GM21360 (cell line): ENCODE data around the gene GBF1.

Experiments used
- ATAC-seq: cut with Tn5 transposase; IDR thresholded peaks from one replicate; pipeline ENCODE4 v1.9.1; 2021; ENCODE audit warnings: mild to moderate bottlenecking, moderate library complexity; ENCODE audit not compliant: unreplicated experiment

The GBF1 gene

DNA sequence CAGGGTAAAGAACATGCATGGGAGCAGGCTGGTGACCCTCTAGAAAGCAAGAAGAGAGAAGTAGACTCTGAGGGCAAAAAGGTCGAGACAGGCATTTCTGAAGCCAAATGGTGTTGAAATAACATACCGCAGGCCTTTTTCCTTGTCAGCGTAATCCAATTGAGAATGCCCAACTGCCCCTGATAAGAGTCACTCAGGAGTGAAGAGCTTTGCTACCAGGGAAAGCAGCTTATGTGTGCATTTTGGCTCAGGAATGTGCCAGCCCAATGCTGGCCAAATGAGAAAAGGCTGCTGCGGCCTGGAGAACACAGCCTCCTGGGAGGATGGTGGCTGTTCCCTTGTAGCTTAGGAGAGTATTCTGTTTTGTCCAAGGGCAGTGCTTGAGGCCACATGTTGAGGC, 88.8 kb downstream of the GBF1 start:
- ATAC-seq: no peak

DNA sequence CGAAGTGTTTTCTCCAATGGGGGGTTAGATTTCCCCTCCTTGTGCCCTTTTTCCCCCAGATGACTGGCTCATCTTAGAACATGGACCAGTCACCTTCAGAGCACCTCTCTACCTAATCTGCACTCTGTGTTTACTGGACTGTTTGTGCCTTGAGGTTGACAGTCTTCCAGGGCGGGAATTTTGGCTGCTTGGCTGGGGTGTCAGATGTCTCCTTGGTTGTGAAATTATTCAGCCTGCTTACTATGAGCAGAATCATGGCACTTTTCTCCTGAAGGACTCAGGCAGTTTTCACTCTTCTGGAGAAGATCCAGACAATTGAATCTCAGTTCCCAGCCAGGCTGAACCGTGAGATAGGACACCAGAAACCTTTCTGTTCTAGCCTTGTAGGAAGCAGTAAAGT, 89.9 kb downstream of the GBF1 start:
- ATAC-seq: no peak

GRCh38 chr10:102341038-102341688, 95.8 kb downstream of the GBF1 start:
- no peak for ATAC-seq

DNA sequence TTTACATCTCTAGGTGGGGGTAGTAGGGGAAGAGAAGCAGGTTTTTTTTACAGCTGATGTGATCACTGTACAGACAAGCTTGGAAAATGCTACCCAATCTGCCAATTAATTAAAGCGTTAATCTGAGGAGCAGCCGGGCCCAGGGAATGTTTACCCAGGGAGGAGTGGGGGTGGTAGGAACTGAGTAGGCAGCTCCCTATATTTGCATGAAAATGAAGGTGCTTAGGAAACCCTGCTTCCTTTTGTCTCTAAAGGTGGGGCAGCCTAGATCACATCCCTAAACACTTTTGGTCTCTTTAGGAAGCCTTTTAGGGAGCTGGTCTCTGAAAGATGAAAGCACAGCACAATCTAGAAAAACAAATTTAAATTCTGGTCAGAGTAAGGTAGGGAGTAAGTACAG, 97.1 kb downstream of the GBF1 start:
- ATAC-seq: no peak

DNA sequence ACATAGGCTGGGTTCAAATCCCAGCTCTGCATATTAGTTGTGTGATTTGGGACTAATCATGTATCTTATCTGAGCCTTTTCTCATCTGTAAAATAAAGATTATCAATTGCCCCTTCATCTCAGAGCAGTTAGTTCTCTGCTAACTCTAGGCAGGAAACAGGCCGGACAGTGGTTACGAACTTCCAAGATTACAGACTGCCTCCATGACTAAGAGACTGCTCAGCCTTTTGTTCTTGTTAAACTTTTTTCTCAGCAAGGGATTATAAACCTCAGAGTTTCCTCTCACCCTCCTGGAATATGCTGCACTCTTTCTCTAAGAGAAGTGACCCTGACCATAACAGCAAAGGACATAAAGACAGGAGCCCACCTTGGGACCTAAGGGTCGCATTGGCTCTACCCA, 97.6 kb downstream of the GBF1 start:
- no peak for ATAC-seq

DNA sequence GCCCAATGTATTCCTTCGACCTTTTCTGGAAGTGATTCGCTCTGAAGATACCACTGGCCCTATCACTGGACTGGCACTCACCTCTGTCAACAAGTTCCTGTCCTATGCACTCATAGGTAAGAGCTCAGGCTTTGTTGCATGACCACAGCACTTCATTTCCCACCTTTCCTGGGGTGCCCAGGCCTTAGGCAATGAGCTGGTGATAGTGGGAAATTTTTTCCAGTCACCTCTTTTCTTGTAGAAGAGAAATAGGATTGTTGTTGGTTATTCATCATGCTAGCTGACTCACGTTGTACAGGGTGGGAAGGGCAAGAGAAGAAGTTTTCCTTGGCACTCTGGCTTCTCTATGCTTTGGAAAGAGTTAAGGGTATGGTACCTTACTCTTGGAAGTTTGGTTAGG, 98.7 kb downstream of the GBF1 start:
- no peak for ATAC-seq

DNA sequence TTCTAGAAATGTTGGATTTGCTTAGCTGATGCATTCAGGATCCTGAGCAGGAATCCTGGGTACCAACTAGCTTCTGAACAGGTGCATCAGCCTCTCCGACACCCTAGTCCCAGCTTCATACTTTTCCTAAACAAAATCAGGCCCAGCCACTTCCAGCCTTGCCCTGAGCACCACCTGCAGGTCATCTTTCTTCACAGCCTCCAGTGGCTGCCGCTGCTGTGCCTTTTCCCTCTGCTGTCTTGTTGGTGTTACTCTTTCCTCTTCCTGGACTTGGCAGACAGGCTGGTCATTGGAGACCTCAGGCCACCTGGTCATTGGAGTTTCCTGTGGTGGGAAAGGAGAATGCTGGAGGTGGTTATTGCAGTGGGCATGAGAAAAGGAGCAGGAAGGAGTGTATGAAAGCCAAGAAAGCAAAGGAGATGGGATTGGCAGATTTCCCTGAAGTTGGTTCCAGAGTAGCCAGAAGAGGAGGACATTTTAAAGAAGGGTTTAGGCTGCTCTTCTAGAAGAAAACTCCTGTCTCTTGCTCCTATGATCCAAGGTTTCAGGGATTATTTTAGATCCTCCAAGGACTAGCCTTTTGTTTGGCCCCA, 102.0 kb downstream of the GBF1 start:
- no peak for ATAC-seq

DNA sequence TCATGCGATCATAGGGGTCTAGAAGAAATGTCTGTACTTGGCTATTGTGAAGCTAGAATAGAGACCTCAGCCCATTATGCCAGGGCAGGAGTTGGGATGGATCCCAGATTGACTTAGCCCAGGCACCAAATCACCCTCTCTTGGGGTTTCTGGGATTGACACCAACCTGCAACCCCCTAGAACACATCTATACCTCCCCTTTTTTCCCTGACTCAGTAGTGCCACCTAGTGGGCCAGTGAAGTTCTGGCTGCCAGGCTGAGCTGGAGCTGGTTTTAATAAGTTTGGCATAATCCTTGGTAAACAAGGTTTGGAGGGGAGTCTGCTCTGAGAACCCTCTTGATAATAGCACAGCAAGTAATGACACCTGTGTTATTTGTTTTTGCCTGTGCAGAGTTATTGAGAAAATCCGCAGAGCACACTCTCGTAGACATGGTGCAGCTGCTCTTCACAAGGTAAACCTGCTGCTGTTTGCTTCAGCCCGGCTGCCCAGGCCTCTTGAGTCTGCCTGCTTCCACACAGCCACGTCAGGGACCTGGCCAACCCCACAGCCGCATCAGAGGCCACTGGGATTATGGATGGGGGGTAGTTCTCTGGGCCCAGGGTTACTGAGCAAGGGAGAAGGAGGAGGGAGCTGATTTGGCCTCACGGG, 106.9 kb downstream of the GBF1 start:
- ATAC-seq: no peak

- no peak for ATAC-seq
These were observed 109.1 kb downstream of the GBF1 start for GRCh38 chr10:102354451-102354850.

DNA sequence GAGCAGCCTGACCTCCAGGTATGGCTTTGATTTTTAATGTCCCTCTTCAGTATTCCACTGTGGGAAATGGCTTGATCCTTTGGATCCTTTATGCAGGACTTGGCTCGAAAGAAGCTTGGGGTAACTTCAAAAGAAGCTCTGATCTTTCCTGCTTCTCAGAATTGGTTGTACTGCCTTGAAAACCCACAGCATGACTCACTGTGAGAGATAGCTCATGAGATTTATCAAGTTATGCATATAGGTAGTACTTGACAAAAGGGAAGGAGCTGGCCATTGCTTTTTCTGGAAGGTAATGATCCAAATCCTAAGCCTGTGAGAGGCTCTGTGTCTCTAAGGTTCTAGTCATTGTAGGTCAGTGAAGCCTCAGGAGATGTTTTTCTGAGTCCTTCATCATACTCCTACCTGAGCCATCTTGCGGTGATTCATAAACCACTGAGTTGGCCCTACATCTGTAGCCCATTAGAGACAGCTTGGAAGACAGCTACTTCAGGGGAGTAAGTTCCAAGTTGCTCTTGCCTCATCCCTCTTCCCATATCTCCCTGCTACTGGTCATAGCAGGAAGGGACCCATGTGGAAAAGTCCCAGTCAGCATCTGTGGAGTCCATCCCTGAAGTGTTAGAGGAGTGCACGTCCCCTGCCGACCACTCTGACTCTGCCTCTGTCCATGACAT, 113.5 kb downstream of the GBF1 start:
- ATAC-seq: no peak

GRCh38 chr10:102367441-102367840, 122.1 kb downstream of the GBF1 start:
- ATAC-seq: no peak

DNA sequence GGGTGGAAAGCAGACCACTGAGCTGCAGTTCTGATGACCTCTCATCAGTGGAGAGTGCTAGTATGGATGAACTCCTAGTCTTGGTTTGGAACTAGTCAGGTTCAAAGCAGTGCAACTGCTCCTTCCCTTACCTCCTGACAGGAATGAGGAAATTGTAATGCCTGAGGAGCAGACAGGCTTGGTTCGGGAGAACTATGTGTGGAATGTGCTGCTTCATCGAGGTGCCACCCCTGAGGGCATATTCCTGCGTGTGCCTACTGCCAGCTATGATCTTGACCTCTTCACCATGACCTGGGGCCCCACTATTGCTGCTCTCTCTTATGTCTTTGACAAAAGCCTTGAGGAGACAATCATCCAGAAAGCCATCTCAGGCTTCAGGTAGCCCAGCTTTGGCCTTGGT, 122.7 kb downstream of the GBF1 start:
- ATAC-seq: no peak

GRCh38 chr10:102371295-102371694, 126.0 kb downstream of the GBF1 start:
- ATAC-seq: no peak

- ATAC-seq: no peak
These were observed 129.9 kb downstream of the GBF1 start for GRCh38 chr10:102375250-102375649.

GRCh38 chr10:102375867-102376266, 130.5 kb downstream of the GBF1 start:
- ATAC-seq: no peak

GRCh38 chr10:102376901-102377300, 131.6 kb downstream of the GBF1 start:
- ATAC-seq: no peak

DNA sequence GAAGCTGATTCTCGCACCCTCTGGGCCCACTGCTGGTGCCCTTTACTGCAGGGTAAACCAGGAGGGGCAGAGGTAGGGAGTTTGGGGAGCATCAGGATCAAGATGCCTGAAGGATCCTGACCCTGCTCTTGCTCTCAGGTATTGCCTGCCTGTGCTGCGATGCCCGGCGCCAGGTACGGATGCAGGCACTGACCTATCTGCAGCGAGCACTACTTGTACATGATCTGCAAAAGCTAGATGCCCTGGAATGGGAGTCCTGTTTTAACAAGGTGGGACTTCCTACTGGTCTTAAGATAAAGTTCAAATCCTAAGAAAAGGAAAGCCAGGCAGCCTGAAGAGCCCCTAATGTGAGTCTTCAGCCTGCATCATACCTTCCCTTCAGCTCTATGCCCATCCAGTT, 134.1 kb downstream of the GBF1 start:
- no peak for ATAC-seq

DNA sequence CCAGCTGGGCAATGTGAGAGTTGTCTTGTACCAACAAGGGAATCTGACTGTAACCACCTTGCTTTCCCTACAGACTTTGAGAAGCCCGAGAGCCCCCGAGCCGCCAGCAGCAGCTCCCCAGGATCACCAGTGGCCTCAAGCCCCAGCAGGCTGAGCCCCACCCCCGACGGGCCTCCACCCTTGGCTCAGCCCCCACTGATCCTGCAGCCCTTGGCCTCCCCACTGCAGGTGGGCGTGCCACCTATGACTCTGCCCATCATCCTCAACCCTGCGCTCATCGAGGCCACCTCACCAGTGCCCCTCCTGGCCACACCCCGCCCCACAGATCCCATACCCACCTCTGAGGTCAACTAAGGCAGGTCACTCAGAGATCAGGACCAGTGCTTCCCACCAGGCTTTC, 136.7 kb downstream of the GBF1 start:
- no peak for ATAC-seq

DNA sequence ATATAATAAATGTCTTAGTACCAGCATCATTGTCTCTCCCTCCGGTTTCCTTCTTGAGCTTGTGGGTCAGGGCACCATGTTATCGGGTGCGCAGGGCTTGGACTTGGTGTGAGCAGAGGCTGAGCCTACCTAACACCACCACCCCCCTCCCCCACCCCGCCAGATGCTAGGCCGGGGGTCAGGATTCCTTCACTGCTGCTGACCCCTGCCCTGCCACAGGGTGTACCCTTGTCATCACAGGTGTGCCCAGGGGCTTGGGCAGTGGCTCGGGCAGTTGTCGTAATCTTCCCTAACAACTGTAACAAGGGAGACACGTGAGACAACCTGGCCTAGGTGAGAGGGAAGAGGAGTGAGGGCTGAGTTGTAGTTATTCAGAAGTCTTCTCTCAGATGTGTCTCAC, 137.5 kb downstream of the GBF1 start:
- no peak for ATAC-seq

DNA sequence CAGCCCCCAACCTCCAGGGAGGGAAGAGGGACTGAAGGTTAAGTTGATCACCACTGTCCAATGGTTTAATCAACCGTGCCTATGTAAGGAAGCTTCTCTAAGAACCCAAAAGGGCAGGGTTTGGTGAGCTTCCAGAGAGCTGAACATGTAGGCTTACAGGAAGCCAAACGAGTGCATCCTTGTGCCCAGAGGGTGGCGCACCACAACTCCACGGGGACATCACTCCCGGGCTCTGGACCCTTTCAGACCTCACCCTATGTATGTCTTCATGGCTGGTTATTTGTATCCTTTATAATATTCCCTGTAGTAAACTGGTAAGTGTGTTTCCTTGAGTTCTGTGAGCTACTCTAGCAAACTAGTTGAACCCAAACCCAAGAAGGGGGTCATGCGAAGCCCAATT, 138.7 kb downstream of the GBF1 start:
- no peak for ATAC-seq

- no peak for ATAC-seq
These were observed 139.5 kb downstream of the GBF1 start for GRCh38 chr10:102384606-102385429.
